CD4-positive, alpha-beta T cell treated with Interleukin-4 for 1 hour (primary cell): ENCODE measurements around the gene LTB4R.
"Not testable (repeated sequence)": the region's sequence is repeated elsewhere in the genome, so short reads cannot be mapped to it uniquely, and the experiment has no call there.

Source experiments
- DNase-seq, 2 donors: peaks; one replicate each; pipeline ENCODE4 v3.0.0-alpha.2; 2020 to 2022

The LTB4R gene

DNA sequence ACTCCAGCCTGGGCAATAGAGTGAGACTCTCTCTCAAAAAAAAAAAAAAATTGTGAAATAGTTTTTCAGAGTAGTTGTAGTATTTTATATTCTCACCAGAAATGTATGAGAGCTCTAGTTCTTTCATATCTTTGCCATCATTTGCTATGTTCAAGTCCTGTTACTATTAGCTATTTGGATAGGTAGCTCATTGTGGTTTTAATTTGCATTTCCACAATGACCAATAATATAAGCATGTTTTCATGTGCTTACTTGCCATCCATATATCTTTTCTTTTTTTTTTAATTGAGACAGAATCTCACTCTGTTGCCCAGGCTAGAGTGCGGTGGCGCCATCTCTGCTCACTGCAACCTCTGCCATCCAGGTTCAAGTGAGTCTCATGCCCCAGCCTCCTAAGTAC is 36.9 kb downstream of the LTB4R start:
- DNase-seq: no peak

DNA sequence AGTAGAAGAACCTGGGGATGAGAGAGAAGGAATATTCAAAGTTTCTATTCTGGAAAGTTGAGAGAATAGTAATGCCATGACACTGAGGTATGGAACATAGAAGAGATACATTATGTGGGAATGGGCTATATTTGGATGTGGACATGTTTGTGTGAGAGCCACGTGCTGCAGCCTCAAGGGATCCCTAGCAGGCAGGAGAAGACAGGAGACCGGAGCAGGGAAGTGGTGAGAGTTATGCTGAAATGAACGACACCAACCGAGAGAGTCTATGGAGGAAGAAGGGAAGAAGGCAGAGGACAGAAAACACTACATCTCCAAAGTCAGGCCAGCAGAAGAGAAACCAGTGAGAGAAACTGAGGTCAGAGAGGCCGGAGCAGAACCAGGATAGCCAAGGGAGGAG is 38.4 kb downstream of the LTB4R start:
- no peak for DNase-seq

DNA sequence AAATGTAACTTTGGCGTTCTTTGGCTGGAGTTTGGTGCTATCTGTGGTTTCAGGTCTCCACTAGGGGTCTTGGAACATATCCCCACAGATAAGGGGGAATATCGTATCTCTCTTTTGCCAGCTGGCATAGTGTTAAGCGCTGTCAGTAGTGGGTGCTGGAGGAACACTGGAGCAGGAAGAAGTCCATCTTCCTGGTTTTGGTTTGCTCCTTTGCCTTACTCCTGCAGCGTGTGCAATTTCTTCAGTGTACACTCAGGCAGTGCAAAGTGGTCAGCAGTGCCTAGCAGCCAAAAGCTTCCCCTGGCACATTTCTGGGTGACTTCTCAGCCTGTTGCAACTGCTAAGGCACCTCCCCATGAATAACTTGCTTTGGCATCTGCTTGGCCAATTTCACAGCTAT is 40.2 kb downstream of the LTB4R start:
- no peak for DNase-seq

DNA sequence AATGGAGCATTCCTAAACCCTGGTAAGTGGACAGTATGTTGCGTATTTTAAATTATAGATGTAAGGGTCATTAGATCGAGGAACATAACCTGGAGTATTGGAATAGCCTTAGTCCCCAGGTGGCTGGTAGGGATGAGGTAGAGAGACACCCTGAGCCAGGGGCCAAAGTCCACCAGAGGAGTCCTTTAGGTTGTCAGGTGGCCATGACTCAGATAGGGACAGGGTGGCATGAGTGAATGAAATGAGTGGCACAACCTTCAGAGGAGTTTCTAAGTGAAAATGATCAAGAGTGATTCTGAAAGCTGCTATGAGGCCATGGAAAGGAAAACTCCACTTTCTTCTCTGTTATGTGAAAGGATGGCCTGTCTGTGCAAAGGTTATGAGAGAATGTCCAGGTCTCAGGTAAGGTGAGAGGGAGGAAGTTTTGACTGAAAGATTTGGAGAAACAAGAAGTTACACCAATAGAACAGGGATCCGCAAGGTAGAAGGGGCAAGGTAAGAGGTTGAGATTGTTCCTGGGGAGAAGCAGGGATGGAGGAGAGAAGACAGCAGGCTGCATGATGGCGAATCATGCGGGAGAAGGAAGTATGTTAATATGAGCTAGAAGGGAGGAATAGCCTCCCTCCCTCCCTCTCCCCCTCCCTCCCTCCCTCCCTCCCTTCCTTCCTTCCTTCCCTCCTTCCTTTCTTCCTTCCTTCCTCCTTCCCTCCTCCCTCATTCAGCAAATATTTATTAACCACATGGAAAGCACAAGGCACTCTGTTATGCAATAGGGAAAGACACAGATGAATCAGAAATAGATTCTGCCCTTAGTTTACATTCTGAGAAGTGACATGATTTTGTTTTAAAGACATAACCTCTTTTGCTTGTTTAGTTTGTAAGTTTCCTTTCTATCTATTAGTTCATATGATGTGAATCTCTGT is 42.5 kb downstream of the LTB4R start:
- no peak for DNase-seq

DNA sequence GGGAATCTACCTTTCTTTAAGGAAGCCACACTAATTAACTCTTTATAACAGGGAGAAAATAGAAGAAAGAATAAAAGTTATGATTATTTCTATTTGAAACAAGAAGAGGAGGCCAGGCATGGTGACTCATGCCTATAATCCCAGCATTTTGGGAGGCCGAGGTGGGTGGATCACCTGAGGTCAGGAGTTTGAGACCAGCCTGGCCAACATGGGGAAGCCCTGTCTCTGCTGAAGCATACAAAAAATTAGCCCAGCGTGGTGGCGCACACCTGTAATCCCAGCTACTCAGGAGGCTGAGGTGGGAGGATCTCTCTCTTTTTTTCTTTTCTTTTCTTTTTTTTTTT is 43.2 kb downstream of the LTB4R start:
- not testable (repeated sequence) for DNase-seq

DNA sequence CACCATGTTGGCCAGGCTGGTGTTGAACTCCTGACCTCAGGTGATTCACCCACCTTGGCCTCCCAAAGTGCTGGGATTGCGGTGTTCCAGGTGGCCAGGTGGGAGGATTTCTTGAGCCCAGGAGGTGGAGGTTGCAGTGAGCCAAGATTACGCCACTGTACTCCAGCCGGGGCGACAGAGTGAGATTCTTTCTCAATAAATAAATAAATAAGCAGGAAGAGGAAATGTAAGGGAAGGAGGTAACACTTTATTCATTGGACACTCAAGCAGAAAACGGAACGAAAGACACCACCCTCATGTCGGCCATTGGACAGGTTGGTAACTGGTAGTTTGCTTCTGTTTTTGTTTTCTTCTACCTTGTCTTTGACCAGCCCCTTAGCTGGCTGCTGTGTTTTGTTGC is 43.7 kb downstream of the LTB4R start:
- DNase-seq: no peak

DNA sequence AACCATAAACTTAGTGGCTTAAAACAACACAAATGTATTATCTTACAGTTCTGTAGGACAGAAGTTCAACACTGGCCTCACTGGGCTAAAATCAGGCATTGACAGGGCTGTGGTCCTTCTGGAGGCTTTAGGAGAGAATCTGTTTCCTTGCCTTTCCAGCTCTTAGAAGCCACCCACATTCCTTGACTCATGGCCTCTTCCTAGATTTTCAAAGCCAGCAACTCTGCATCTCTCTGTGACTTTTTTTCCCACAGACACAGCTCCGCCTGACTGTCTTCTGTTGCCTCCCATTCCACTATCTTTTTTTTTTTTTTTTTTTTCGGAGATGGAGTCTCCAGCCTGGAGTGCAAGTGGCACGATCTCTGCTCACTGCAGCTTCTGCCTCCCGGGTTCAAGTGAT is 44.9 kb downstream of the LTB4R start:
- no peak for DNase-seq

DNA sequence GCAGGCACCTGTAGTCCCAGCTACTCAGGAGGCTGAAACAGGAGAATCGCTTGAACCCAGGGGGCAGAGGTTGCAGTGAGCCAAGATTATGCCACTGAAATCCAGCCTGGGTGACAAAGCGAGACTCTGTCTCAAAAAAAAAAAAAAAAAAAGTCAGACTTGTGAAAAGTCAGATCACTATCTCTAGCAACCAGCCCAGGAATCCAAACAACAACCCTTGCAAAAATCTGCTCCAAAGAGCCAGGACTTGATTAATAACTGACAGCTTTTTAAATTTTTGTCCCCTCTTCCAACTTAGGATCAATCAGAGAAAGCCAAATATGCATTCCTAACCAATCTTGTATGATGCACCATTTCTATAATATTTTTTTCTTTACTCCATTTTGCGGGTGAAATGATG is 49.0 kb downstream of the LTB4R start:
- DNase-seq: no peak

DNA sequence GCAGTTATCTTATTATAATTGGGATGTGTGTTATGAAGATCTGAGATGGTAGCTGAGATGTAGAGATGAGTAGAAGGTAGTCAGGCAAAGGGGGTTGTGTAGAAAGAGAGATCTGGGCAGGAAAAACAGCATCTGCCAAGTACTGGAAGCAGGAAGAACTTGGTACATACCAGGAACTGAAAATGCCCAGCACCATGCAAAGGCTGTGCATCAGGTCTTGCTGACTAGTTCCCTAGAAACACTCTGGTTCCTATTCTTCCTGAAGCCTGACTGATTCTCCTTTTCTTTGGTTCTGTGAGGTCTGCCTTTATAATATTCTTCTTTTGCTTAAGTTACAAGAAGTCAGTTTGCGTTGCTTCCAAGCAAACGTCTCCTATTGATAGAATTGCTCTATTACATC is 50.0 kb downstream of the LTB4R start:
- no peak for DNase-seq

DNA sequence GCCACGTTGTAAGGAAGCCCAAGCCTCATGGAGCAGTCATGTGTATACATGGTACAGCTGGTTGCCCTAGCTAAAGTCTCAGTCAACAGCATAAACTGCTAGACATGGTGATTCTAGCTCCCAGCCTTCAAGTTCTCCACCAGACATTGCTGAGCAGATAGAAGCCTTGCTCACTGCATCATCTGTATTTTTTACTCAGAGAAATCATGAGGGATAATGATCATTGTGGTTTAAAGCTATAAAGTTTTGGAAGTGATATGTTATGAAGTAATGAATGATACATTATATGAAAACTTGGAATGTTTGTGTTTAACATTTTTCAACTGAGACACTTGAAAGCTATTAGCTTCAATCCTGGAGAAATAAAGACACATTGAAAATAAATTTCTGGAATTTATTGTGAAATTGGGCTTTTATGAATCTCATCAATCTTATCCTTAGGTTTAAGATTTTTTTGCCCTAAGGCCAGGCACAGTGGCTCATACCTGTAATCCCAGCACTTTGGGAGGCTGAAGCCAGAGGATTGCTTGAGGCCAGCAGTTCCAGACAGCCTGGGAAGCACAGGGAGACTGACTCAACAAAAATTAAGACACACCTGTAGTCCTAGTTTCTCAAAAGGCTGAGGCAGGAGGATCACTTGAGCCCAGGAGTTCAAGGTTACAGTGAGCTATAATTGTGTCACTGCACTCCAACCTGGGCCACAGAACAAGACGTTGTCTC is 51.1 kb downstream of the LTB4R start:
- no peak for DNase-seq

DNA sequence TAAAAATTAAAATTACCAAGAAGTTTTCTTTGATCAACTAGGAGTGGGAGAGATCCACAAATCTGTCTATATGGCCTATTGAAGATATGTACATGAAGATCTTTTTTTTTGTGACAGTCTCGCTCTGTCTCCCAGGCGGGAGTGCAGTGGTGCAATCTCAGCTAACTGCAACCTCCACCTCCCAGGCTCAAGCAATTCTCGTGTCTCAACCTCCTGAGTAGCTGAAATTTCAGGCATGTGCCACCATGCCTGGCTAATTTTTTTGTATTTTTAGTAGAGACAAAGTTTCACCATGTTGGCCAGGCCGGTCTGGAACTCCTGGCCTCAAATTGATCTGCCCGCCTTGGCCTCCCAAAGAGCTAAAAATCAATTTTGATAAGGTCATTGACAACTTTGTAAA is 52.1 kb downstream of the LTB4R start:
- DNase-seq: no peak

DNA sequence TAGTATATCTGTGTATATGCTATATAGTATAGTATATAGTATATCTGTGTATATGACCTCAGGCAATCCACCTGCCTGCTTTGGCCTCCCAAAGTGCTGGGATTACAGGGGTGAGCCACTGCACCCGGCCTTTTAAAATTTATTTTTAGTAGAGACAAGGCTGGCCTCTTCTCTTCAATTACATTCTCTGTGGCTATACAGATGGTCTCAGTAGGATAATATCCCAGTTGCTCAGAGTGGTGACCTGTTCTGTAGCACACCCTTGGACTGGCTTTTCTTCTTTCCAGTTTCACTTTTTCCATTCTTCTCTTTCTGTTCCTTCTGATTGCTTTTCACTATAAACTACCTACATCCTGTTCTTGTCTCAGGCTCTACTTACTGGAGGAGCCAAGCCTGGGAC is 53.5 kb downstream of the LTB4R start:
- DNase-seq: no peak

DNA sequence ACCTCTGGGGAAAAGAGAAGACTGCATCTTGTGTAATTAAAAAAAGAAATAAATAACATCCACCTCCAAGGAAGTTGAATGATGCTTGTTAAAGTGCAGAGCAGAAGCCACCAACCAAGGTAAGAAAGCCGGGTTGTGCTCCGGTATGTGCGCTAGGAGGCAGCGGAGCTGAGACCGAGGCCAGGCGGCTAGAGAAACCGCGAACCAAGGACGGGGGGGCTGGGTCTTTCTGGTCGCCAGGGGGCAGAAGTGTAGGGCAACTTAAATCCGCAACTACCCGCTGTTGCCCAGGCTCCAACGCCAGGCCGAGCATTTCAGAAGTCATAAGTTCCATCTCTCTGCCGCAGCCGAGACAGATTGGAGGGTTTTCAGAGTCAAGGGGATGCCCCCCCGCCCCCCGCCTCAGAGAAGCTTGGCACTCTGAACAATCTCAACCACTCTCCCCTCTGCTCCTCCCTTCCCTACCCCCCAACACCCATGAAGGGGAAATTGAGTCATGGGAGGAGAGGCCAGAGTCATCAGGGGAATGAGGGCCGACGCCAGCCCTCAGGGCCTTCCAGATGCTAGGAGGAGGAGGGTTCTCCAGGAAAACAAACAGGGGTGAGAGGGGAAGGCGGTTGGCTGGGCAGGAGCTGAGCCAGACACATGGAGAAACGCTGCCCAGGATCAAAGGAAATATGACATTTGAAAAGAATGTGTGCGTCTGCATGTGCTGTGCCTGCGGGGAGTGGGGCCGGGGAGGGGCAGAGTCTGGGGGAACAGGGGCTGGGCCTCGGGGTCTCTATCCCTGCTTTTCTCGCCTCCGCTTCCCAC is 54.5 kb downstream of the LTB4R start:
- peak; percentile 63 to 83 for DNase-seq

DNA sequence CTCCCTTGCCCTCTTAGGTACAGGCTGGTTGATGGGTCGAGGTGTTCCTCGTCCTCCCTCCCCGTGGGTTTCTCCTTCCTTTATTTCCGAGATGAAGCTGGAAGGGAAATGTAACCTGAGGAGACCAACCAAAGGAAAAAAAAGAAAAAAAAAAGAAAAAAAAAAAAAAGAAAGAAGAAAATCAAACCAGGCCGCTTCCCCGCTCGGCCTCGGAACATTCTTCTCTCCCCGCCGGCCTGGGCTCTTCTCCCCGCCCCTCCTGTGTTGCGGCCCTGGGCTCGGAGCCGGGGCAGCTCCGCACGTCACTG is 55.1 kb downstream of the LTB4R start:
- DNase-seq: no peak

DNA sequence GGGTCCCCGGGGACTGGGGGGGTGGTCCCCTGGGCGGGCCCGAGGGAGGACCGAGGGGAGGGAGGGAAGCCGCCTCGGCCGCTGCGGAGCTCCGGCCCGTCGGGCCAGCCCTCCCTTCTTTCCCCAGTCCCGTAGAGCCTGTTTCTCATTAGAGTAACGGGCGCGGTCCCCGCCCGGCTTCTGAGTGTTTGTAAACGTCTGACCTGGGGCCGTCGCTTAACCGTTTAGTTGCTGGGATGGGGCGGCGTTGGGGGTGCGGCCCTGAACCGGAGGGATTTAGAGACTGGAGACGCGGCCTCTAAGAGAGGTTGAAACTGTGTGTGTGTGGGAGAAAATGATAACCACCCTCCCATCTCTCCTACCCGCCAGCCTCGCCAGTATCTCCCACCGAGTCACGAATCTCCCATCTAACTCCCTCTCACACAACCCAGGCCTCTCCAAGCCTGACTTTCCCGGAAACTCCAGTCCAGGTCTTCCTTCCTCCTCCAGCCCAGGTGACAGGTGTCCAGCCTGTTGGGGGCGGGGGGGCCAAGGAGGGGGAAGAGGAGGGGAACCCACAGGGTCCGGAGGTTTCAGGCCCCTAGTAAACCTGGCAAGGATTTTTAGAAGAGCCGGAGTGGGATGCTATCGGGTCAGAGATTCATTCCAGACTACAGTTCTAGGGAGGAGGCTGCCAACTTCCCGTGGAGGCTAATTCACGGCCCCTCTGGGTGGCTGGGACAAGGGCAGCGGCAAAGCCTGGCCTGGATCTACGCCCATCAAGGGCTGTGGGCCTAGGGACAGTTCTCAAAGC is 55.6 kb downstream of the LTB4R start:
- DNase-seq: peak; percentile 14 to 79
